Stimulated activated CD8-positive, alpha-beta memory T cell treated with anti-CD3 and anti-CD28 coated beads, Interleukin-7, amount 100 ng/mL, for 48 hours (primary cell): Measurements from ENCODE around the gene ADCY7.

Experiments
- DNase-seq, 2 donors: peaks; one replicate each; pipeline ENCODE4 v3.0.0-alpha.2; 2020; ENCODE audit warnings: low read depth in 1 of 2; ENCODE audit errors: extremely low read depth in 1 of 2

The ADCY7 gene

GRCh38 chr16:50247906-50248608, 18.3 kb upstream of the ADCY7 start:
- no peak for DNase-seq

- DNase-seq, result no peak
These were observed 17.5 kb upstream of the ADCY7 start for GRCh38 chr16:50248845-50249244.

GRCh38 chr16:50251375-50252081, 14.8 kb upstream of the ADCY7 start:
- no peak for DNase-seq

- no peak for DNase-seq
These were observed 14.2 kb upstream of the ADCY7 start for GRCh38 chr16:50252082-50252611.

- no peak for DNase-seq
These were observed 13.4 kb upstream of the ADCY7 start for GRCh38 chr16:50252874-50253513.

- no peak for DNase-seq
These were observed 12.8 kb upstream of the ADCY7 start for GRCh38 chr16:50253514-50253910.

- no peak for DNase-seq
These were observed 12.3 kb upstream of the ADCY7 start for GRCh38 chr16:50254072-50254471.

- no peak for DNase-seq
These were observed 10.8 kb upstream of the ADCY7 start for GRCh38 chr16:50255538-50255937.

GRCh38 chr16:50256604-50257003, 9.7 kb upstream of the ADCY7 start:
- DNase-seq, result no peak

GRCh38 chr16:50257876-50258275, 8.5 kb upstream of the ADCY7 start:
- no peak for DNase-seq

- no peak for DNase-seq
These were observed 6.8 kb upstream of the ADCY7 start for GRCh38 chr16:50259334-50260205.

- no peak for DNase-seq
These were observed 5.9 kb upstream of the ADCY7 start for GRCh38 chr16:50260206-50261159.

- DNase-seq, result no peak
These were observed 5.1 kb upstream of the ADCY7 start for GRCh38 chr16:50261160-50261706.

- DNase-seq, result no peak
These were observed 4.6 kb upstream of the ADCY7 start for GRCh38 chr16:50261707-50262235.

GRCh38 chr16:50263060-50263909, 3.1 kb upstream of the ADCY7 start:
- DNase-seq, result no peak

- DNase-seq, result peak in 1 of 2 donors; percentile 50
These were observed 2.1 kb upstream of the ADCY7 start for GRCh38 chr16:50263940-50264929.

GRCh38 chr16:50265260-50265659, 1.1 kb upstream of the ADCY7 start:
- no peak for DNase-seq
